HL-60 (cell line): ENCODE measurements around the gene JUN.

Source experiments
- GABPA ChIP-seq: IDR thresholded peaks from 2 replicates; pipeline ENCODE4 v1.6.1; 2012; ENCODE audit warnings: low read depth
- POLR2AphosphoS5 ChIP-seq: IDR thresholded peaks from 2 replicates; pipeline ENCODE4 v1.6.1; 2012; ENCODE audit warnings: low read depth
- SPI1 ChIP-seq: IDR thresholded peaks from 2 replicates; pipeline ENCODE4 v1.6.1; 2012; ENCODE audit warnings: low read depth, mild to moderate bottlenecking, borderline replicate concordance
- TF ChIP-seq, protein P1 (sequence below): IDR thresholded peaks from one replicate; pipeline ENCODE4 v1.5.1; 2011; ENCODE audit warnings: low read length, control low read depth, inconsistent platforms; ENCODE audit not compliant: insufficient read depth
- TF ChIP-seq, protein P2 (sequence below): IDR thresholded peaks from 2 replicates; pipeline ENCODE4 v1.6.1; 2012; ENCODE audit warnings: low read depth; ENCODE audit not compliant: insufficient replicate concordance

DNA sequence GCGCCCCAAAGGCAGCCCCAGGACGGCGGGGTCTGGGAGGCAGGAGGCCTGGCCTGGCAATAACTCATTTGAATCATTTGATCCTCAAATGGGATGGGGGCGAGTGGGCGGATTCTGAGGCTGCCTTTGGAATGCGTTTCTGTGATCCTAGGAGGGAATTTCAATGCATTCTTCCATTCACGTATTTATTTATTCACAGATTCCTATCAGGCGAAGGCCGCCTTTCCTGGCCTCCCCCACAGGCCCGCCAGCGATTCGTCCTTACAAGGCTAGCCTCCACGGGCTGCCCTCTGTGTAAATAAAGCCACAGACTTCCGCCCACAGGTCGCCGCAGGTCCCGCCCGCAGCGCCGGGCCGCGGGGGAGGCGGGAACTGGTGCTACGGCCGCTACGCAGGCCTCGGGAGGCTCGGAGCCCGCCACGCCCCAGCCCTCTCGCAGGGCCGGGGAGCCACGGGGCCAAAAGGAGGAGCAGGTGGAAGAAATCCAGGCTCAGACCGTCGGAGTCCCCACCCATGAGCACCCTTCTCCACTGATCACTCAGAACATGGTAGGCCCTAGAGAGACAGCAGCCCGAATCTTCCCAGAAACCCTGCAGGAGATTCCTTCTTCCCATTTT, 31.3 kb upstream of the JUN start:
- TF ChIP-seq, protein P1, sequence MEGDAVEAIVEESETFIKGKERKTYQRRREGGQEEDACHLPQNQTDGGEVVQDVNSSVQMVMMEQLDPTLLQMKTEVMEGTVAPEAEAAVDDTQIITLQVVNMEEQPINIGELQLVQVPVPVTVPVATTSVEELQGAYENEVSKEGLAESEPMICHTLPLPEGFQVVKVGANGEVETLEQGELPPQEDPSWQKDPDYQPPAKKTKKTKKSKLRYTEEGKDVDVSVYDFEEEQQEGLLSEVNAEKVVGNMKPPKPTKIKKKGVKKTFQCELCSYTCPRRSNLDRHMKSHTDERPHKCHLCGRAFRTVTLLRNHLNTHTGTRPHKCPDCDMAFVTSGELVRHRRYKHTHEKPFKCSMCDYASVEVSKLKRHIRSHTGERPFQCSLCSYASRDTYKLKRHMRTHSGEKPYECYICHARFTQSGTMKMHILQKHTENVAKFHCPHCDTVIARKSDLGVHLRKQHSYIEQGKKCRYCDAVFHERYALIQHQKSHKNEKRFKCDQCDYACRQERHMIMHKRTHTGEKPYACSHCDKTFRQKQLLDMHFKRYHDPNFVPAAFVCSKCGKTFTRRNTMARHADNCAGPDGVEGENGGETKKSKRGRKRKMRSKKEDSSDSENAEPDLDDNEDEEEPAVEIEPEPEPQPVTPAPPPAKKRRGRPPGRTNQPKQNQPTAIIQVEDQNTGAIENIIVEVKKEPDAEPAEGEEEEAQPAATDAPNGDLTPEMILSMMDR, result no peak
- TF ChIP-seq POLR2AphosphoS5, result peak; percentile 67; the same call in 1 of the 2 replicates
- TF ChIP-seq GABPA, result peak; percentile 9; the same call in 1 of the 2 replicates
- TF ChIP-seq, protein P2, sequence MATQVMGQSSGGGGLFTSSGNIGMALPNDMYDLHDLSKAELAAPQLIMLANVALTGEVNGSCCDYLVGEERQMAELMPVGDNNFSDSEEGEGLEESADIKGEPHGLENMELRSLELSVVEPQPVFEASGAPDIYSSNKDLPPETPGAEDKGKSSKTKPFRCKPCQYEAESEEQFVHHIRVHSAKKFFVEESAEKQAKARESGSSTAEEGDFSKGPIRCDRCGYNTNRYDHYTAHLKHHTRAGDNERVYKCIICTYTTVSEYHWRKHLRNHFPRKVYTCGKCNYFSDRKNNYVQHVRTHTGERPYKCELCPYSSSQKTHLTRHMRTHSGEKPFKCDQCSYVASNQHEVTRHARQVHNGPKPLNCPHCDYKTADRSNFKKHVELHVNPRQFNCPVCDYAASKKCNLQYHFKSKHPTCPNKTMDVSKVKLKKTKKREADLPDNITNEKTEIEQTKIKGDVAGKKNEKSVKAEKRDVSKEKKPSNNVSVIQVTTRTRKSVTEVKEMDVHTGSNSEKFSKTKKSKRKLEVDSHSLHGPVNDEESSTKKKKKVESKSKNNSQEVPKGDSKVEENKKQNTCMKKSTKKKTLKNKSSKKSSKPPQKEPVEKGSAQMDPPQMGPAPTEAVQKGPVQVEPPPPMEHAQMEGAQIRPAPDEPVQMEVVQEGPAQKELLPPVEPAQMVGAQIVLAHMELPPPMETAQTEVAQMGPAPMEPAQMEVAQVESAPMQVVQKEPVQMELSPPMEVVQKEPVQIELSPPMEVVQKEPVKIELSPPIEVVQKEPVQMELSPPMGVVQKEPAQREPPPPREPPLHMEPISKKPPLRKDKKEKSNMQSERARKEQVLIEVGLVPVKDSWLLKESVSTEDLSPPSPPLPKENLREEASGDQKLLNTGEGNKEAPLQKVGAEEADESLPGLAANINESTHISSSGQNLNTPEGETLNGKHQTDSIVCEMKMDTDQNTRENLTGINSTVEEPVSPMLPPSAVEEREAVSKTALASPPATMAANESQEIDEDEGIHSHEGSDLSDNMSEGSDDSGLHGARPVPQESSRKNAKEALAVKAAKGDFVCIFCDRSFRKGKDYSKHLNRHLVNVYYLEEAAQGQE, result no peak
- peak; percentile 46; the same call in 1 of the 2 replicates for TF ChIP-seq SPI1
